Type B pancreatic cell (in vitro differentiated cells): ENCODE results near the gene PGAM5. TPM values are rescaled to one million over a fixed set of nuclear protein-coding genes. Genes with fewer than 3 reads are reported as not detected.

ENCODE experiments used
- DNase-seq: peaks from one replicate; pipeline ENCODE4 v3.0.0; 2021; ENCODE audit warnings: mixed read lengths; ENCODE audit not compliant: unreplicated experiment; ENCODE audit errors: extremely low spot score
- H3K27ac Mint-ChIP-seq: 2 replicates; pipeline ENCODE4 v1.8.0; 2021; ENCODE audit warnings: mild to moderate bottlenecking, mixed read lengths
- H3K27me3 Mint-ChIP-seq: 2 replicates; pipeline ENCODE4 v1.8.0; 2021; ENCODE audit warnings: mixed read lengths
- H3K36me3 Mint-ChIP-seq: 2 replicates; pipeline ENCODE4 v1.8.0; 2021; ENCODE audit warnings: mixed read lengths
- H3K4me1 Mint-ChIP-seq: one replicate; pipeline ENCODE4 v1.8.0; 2021; ENCODE audit warnings: mixed read lengths; ENCODE audit not compliant: unreplicated experiment
- H3K4me3 Mint-ChIP-seq: 2 replicates; pipeline ENCODE4 v1.8.0; 2021; ENCODE audit warnings: mild to moderate bottlenecking, mixed read lengths
- H3K9me3 Mint-ChIP-seq: 2 replicates; pipeline ENCODE4 v1.8.0; 2021; ENCODE audit warnings: mixed read lengths
- long read RNA-seq: library from polyadenylated mRNA; unstranded; transcript quantifications from one replicate; pipeline ENCODE4 v2.0.0, GENCODE V29; 2020
- total RNA-seq: library from RNA; stranded (reverse); gene quantifications from 2 replicates; pipeline ENCODE4 v1.2.1, GENCODE V29; 2021; ENCODE audit warnings: low replicate concordance
- TF ChIP-seq, protein P1 (sequence below): fragments of 200-600 bp; sonication (generic); conservative IDR thresholded peaks from 2 replicates; pipeline ENCODE4 v1.5.0; 2021; ENCODE audit warnings: antibody characterized with exemption, mild to moderate bottlenecking

PGAM5 gene
- 40.0 and 41.0 TPM in 2 replicates for total RNA-seq
- long read RNA-seq, partial matches to known transcripts: 0 of 1 reads
- long read RNA-seq, other reads (novel, unspliced or antisense): 1 of 1 reads

DNA sequence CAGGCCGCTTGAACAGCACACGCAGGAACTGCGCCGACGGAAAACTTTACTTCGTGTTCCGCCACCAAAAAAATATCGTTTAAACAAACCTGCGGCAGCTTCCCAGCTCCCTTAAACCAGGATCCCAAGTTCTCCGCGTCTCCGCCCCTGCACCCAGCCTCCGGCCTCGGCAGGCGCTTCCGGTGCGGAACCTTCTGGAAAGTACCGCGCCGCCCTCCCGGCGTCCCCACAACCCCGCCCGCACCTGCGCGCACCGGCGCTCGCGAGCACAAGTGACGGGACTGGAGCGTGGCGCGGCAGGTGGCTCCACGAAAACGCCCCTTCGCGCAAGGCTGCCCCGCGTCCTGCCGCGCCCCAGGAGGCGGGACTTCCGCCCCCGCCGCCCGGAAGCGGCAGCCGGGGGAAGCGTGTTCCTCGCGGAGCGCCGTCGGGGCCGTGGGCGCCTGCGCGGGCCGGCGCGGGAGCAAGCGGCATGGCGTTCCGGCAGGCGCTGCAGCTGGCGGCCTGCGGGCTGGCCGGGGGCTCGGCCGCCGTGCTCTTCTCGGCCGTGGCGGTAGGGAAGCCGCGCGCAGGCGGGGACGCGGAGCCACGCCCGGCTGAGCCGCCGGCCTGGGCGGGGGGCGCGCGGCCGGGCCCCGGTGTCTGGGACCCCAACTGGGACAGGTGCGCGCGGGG, at the start of gene PGAM5:
TSS of gene PGAM5 (plus strand) at position 438 of the 675 bp plus-strand sequence. CDS start at position 473, 35 bp downstream.
- H3K27me3 Mint-ChIP-seq: no peaks in the 10 kb centered on the region
- H3K4me3 Mint-ChIP-seq: peak within 1 kb of the TSS; percentile 97
- H3K36me3 Mint-ChIP-seq: peaks cover 13% of the 10 kb centered on the region
- TF ChIP-seq, protein P1, sequence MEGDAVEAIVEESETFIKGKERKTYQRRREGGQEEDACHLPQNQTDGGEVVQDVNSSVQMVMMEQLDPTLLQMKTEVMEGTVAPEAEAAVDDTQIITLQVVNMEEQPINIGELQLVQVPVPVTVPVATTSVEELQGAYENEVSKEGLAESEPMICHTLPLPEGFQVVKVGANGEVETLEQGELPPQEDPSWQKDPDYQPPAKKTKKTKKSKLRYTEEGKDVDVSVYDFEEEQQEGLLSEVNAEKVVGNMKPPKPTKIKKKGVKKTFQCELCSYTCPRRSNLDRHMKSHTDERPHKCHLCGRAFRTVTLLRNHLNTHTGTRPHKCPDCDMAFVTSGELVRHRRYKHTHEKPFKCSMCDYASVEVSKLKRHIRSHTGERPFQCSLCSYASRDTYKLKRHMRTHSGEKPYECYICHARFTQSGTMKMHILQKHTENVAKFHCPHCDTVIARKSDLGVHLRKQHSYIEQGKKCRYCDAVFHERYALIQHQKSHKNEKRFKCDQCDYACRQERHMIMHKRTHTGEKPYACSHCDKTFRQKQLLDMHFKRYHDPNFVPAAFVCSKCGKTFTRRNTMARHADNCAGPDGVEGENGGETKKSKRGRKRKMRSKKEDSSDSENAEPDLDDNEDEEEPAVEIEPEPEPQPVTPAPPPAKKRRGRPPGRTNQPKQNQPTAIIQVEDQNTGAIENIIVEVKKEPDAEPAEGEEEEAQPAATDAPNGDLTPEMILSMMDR: no peak
- H3K4me1 Mint-ChIP-seq: peaks cover 5% of the 10 kb centered on the region
- peak within 1 kb of the TSS; percentile 95 for H3K27ac Mint-ChIP-seq
- peak; percentile 89 for DNase-seq
- H3K9me3 Mint-ChIP-seq: no peaks in the 10 kb centered on the region

DNA sequence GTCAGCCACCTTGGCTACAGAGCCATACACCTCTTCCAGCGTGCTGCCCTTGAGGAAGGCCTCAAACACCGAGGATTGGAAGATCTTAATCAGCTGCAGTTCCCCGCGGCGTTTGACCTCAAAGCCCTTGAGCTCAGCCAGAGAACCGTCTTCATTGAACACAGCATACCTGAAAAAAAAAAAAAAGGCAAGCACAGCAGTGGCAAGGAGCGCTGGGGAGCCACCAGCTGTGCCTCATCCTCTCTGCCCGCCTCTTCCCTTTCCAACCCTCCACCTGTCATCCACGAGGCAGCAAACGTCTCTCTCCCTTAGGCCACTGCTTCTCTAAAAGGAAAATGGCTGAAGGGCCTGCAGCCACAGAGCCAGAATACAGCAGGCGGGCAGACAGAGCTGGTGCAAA, 49.6 kb upstream of the PGAM5 start:
- no peaks in the 10 kb centered on the region for H3K9me3 Mint-ChIP-seq
- no peaks in the 10 kb centered on the region for H3K27me3 Mint-ChIP-seq
- no peak overlapping the region for H3K27ac Mint-ChIP-seq
- no peak overlapping the region for H3K4me3 Mint-ChIP-seq
- H3K36me3 Mint-ChIP-seq: peaks cover 35% of the 10 kb centered on the region
- TF ChIP-seq, protein P1: no peak
- no peaks in the 10 kb centered on the region for H3K4me1 Mint-ChIP-seq
- DNase-seq: no peak

DNA sequence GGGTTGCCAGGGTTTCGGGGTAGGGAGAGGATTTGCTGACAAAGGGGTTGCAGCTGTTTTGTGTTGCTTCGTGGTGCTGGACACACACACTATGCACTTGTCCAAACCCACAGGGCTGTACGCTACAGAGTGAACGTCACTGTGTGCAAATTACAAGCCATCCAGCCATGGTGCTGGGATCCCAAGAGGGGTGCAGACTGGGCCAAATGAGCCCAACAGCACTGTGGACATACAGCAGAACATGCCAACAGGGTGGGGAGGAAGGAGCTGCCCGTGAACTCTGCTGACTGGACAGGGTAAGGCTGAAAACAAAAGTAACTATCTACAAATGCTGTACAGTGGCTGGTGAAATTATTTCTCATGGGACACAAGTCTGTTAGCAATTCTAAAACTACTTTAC, 48.7 kb upstream of the PGAM5 start:
- Mint-ChIP-seq H3K27ac (no peak overlapping the region), H3K4me3 (no peak overlapping the region), H3K27me3 (no peaks in the 10 kb centered on the region), H3K4me1 (no peaks in the 10 kb centered on the region), H3K9me3 (no peaks in the 10 kb centered on the region), H3K36me3 (peaks cover 36% of the 10 kb centered on the region)
- DNase-seq: no peak
- TF ChIP-seq, protein P1: no peak

DNA sequence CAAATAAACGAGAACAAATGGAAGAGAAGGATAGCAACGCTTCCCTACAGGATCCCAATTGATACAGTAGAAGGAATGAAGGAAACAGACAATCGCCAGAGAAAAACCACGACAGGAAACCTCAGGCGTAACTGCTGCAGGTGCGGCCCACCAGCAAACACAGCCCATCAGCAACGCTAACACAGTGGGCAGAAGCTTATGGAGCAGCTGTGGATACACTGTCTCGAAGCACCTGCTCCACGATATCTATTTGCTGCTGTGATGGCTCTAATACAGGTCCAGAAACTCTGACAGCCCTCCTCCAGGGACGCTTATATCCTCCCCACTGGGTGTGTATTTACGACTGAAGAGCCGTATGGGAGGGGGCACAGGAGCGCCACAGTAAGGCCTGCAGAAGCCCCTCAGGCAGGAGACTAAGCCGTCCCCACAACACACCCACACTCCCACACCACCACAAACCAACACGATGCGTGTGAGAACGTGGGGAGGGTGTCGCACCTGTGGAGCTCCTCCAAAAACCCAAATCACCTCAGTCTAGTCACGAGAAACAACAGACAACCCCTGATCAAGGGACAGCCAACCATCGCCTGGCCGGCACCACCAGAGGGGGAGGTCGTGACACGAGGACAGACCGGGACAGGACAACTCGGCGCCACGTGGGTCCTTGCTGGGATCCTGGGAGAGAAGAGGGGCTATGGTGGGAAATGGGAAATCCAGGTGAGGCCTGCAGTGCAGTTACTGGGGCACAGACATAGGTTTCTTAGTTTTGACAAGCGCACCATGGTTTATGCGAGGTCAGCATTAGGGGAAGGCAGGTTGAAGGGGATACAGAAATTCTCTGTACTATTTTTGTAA, 47.5 kb upstream of the PGAM5 start:
- TF ChIP-seq, protein P1: no peak
- DNase-seq: no peak
- Mint-ChIP-seq H3K4me1 (no peaks in the 10 kb centered on the region), H3K27me3 (no peaks in the 10 kb centered on the region), H3K27ac (no peak overlapping the region), H3K4me3 (no peak overlapping the region), H3K36me3 (peaks cover 34% of the 10 kb centered on the region), H3K9me3 (no peaks in the 10 kb centered on the region)

DNA sequence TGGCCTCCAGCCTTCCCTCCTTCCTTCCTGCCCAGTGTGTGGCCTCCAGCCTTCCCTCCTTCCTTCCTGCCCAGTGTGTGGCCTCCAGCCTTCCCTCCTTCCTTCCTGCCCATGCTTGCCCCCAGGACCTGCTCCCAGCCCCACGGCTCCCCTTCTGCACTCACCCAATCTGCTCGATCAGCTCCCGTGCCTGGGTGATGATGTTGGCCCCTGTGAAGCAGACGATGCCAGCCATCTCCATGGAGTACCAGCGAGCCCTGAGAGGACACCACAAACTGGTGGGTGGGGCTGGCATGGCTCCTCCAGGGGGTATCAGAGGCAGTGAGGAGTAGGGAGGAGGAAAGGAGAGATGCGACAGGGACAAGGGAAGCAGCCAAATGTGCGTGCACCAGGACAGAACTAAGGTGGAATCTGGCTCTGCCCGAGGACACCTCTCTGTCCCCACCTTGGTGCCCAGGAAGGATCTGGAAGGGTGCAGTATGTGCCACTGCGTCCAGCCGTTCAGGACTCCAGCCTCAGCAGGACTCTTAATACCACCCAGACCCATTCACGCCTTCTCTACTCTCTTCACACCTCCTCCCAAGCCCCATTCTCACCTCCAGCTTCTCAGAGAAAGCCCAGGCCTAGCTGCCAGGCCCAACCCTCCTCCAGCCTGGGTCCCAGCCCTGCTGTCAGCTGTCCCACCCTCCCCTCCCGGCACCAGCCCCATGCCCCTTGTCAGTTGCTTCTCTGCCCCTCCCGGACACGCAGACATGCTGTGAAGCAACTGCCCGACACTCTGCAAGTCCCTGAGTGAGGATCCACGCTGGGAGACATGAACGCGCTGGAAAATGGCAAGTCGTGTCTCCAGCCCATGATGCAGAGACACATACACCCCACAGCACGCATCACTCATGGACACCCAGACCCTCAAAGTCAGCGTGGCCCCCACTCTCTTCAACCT, 46.2 kb upstream of the PGAM5 start:
- H3K36me3 Mint-ChIP-seq: peaks cover 34% of the 10 kb centered on the region
- H3K27me3 Mint-ChIP-seq: no peaks in the 10 kb centered on the region
- no peak for DNase-seq
- H3K4me1 Mint-ChIP-seq: no peaks in the 10 kb centered on the region
- no peaks in the 10 kb centered on the region for H3K9me3 Mint-ChIP-seq
- no peak overlapping the region for H3K27ac Mint-ChIP-seq
- TF ChIP-seq, protein P1: no peak
- H3K4me3 Mint-ChIP-seq: no peak overlapping the region
